Endothelial cell (in vitro differentiated cells): ENCODE measurements around the gene FOXK1. TPM values are rescaled to one million over a fixed set of nuclear protein-coding genes. Genes with fewer than 3 reads are reported as not detected.

ENCODE experiments used
- DNase-seq: peaks from one replicate; pipeline ENCODE4 v3.0.0; 2021; ENCODE audit warnings: low spot score
- H3K27ac Mint-ChIP-seq: one replicate; pipeline ENCODE4 v1.8.0; 2021; ENCODE audit warnings: mixed read lengths, inconsistent platforms; ENCODE audit not compliant: unreplicated experiment
- H3K27me3 Mint-ChIP-seq: one replicate; pipeline ENCODE4 v1.8.0; 2021; ENCODE audit warnings: mild to moderate bottlenecking, moderate library complexity, mixed read lengths, inconsistent platforms; ENCODE audit not compliant: unreplicated experiment
- H3K36me3 Mint-ChIP-seq: one replicate; pipeline ENCODE4 v1.8.0; 2021; ENCODE audit warnings: mild to moderate bottlenecking, low read depth, mixed read lengths, inconsistent platforms; ENCODE audit not compliant: unreplicated experiment
- H3K4me1 Mint-ChIP-seq: one replicate; pipeline ENCODE4 v1.8.0; 2021; ENCODE audit warnings: mild to moderate bottlenecking, mixed read lengths, inconsistent platforms; ENCODE audit not compliant: unreplicated experiment
- H3K4me3 Mint-ChIP-seq: one replicate; pipeline ENCODE4 v1.8.0; 2021; ENCODE audit warnings: mild to moderate bottlenecking, mixed read lengths, inconsistent platforms; ENCODE audit not compliant: unreplicated experiment
- H3K9me3 Mint-ChIP-seq: one replicate; pipeline ENCODE4 v1.8.0; 2021; ENCODE audit warnings: mixed read lengths, inconsistent platforms; ENCODE audit not compliant: unreplicated experiment
- CTCF ChIP-seq: fragments of 200-600 bp; sonication (generic); IDR thresholded peaks from one replicate; pipeline ENCODE4 v1.5.0; 2021; ENCODE audit warnings: antibody characterized with exemption; ENCODE audit not compliant: unreplicated experiment
- total RNA-seq: library from RNA; stranded (reverse); fragmentation: NEBNext Ultra II Directional; extraction: Animal tissue kit (Norgen Biotek cat#: 25700); gene quantifications from one replicate; pipeline ENCODE4 v1.2.1, GENCODE V29; 2021; ENCODE audit not compliant: unreplicated experiment

Gene FOXK1
- total RNA-seq, 1 donor from 2014 or later = 73.8 TPM

GRCh38 chr7:4803397-4804241 lies 121.5 kb downstream of the FOXK1 start:
- Mint-ChIP-seq H3K27me3 (peaks cover 16% of the 10 kb centered on the region), H3K27ac (no peak overlapping the region), H3K4me1 (no peaks in the 10 kb centered on the region), H3K9me3 (no peaks in the 10 kb centered on the region), H3K4me3 (no peak overlapping the region), H3K36me3 (peaks cover 8% of the 10 kb centered on the region)
- DNase-seq = no peak
- TF ChIP-seq CTCF = no peak

GRCh38 chr7:4805110-4805983 lies 123.3 kb downstream of the FOXK1 start:
- Mint-ChIP-seq H3K4me1 (no peaks in the 10 kb centered on the region), H3K27ac (no peak overlapping the region), H3K9me3 (no peaks in the 10 kb centered on the region), H3K27me3 (peaks cover 12% of the 10 kb centered on the region), H3K36me3 (peaks cover 8% of the 10 kb centered on the region), H3K4me3 (no peak overlapping the region)
- TF ChIP-seq CTCF = no peak
- no peak for DNase-seq

GRCh38 chr7:4805984-4806300 lies 123.8 kb downstream of the FOXK1 start:
- TF ChIP-seq CTCF = no peak
- DNase-seq = no peak
- no peaks in the 10 kb centered on the region for H3K4me1 Mint-ChIP-seq
- H3K27me3 Mint-ChIP-seq = peaks cover 6% of the 10 kb centered on the region
- no peaks in the 10 kb centered on the region for H3K9me3 Mint-ChIP-seq
- H3K4me3 Mint-ChIP-seq = no peak overlapping the region
- H3K36me3 Mint-ChIP-seq = peaks cover 7% of the 10 kb centered on the region
- H3K27ac Mint-ChIP-seq = no peak overlapping the region

- H3K27ac Mint-ChIP-seq = no peak overlapping the region
- no peaks in the 10 kb centered on the region for H3K9me3 Mint-ChIP-seq
- H3K36me3 Mint-ChIP-seq = peaks cover 4% of the 10 kb centered on the region
- no peak for TF ChIP-seq CTCF
- DNase-seq = no peak
- H3K4me3 Mint-ChIP-seq = no peak overlapping the region
- no peaks in the 10 kb centered on the region for H3K4me1 Mint-ChIP-seq
- peaks cover 4% of the 10 kb centered on the region for H3K27me3 Mint-ChIP-seq
Observed at GRCh38 chr7:4806983-4807597, 125.0 kb downstream of the FOXK1 start.
